ENCODE results near the gene STXBP6.

STXBP6 gene

DNA sequence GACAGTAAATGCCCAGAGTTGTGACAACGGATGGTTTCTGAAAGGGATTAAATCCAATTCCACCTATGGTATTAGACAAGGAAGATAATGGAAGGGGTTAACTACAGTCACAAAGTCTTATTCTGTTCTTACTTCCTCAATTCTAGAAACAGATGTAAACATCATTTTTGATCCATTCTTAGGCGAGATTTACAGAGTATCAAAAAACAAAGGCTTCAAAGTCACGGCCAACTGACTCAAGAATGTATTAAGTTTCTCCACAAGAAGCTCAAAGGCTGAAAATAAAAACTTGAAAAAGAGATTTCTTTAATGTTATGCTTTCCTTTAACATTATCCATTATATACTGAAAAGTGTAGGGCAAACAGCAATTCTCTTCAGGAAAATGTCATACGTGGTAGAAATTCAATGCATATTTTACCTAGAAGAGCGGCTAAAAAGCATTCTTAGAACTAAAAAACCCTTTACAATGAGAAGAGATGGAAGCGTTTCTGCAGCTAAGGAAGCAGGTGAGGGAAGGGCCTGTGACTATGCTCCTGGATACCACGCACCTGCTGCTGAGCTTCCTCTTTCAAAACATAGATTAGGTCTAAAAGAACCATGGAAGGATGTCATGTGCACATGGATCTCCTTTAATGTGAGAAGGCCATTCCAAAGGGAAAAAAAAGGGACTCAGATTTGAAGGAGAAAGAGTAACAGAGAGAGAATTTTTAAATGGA lies 185.8 kb downstream of the STXBP6 start:
- Mint-ChIP-seq H3K27ac (no peak overlapping the region), H3K4me1 (no peaks in the 10 kb centered on the region), H3K9me3 (no peaks in the 10 kb centered on the region), H3K27me3 (no peaks in the 10 kb centered on the region), H3K4me3 (no peak overlapping the region), H3K36me3 (ENCODE audit: low read depth) (no peaks in the 10 kb centered on the region)
- DNase-seq (no peak), ATAC-seq (no peak)

DNA sequence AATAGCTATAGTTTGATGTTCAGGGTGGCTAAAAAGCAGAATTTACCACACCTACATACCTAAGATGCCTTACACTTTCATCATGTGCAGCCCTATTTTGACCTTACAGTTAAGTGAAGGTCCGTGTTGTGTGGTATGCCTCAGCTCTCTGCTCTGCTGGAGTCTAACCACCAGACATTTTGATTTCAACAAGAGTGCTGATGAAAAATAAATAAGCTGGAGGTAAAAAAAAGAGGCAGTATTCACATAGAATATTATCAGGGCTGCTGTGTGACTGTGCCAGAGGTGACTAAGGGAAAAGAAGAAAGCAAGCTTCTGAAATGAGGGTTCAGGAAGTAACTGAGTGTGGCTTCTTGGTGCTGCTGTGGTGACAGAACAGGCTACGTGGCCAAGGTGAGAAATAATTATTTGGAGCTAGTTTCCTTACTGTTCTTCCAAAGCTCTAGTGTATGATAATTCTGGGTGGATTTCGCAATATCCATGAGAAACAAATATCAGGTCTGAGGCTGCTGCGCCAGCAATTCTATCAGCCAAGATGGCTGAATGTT lies 188.8 kb downstream of the STXBP6 start:
- peaks cover 7% of the 10 kb centered on the region for H3K27me3 Mint-ChIP-seq
- no peak for DNase-seq
- no peaks in the 10 kb centered on the region for H3K9me3 Mint-ChIP-seq
- H3K4me3 Mint-ChIP-seq: no peak overlapping the region
- no peaks in the 10 kb centered on the region for H3K4me1 Mint-ChIP-seq
- ATAC-seq: no peak
- no peaks in the 10 kb centered on the region for H3K36me3 Mint-ChIP-seq (ENCODE audit: low read depth)
- H3K27ac Mint-ChIP-seq: no peak overlapping the region

GRCh38 chr14:24859559-24859958 lies 190.4 kb downstream of the STXBP6 start:
- no peaks in the 10 kb centered on the region for H3K36me3 Mint-ChIP-seq (ENCODE audit: low read depth)
- no peaks in the 10 kb centered on the region for H3K9me3 Mint-ChIP-seq
- peaks cover 8% of the 10 kb centered on the region for H3K27me3 Mint-ChIP-seq
- DNase-seq (no peak), ATAC-seq (no peak)
- no peak overlapping the region for H3K27ac Mint-ChIP-seq
- no peak overlapping the region for H3K4me3 Mint-ChIP-seq
- no peaks in the 10 kb centered on the region for H3K4me1 Mint-ChIP-seq

DNA sequence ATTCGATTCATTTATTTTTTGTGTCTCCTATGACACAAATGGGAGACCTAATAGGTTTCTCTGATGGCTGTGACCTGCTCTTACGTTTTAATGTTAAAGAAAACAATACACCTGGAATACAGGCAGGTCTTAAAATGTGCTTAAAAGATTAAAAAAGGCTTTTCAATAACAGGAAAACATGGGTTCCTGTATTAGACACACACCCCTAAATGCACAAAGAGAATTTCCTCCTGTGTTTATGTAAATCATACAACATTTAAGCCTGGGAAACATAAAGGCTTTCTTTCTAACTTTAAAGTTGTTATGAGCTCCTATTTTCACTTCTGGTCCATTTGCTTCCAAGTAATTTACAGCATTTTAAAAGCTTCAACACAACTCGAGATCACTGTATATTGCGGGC lies 191.3 kb downstream of the STXBP6 start:
- H3K4me3 Mint-ChIP-seq: no peak overlapping the region
- H3K4me1 Mint-ChIP-seq: no peaks in the 10 kb centered on the region
- H3K36me3 Mint-ChIP-seq (ENCODE audit: low read depth): no peaks in the 10 kb centered on the region
- no peak overlapping the region for H3K27ac Mint-ChIP-seq
- no peaks in the 10 kb centered on the region for H3K9me3 Mint-ChIP-seq
- no peak for DNase-seq
- H3K27me3 Mint-ChIP-seq: peaks cover 14% of the 10 kb centered on the region
- ATAC-seq: no peak

GRCh38 chr14:24858052-24858451 lies 191.9 kb downstream of the STXBP6 start:
- H3K9me3 Mint-ChIP-seq: no peaks in the 10 kb centered on the region
- no peak overlapping the region for H3K4me3 Mint-ChIP-seq
- peaks cover 15% of the 10 kb centered on the region for H3K27me3 Mint-ChIP-seq
- DNase-seq (no peak), ATAC-seq (no peak)
- H3K4me1 Mint-ChIP-seq: no peaks in the 10 kb centered on the region
- no peak overlapping the region for H3K27ac Mint-ChIP-seq
- no peaks in the 10 kb centered on the region for H3K36me3 Mint-ChIP-seq (ENCODE audit: low read depth)

GRCh38 chr14:24857277-24857676 lies 192.7 kb downstream of the STXBP6 start:
- Mint-ChIP-seq H3K9me3 (no peaks in the 10 kb centered on the region), H3K27ac (no peak overlapping the region), H3K27me3 (peaks cover 15% of the 10 kb centered on the region), H3K4me3 (no peak overlapping the region), H3K4me1 (no peaks in the 10 kb centered on the region), H3K36me3 (ENCODE audit: low read depth) (no peaks in the 10 kb centered on the region)
- DNase-seq (no peak), ATAC-seq (no peak)

DNA sequence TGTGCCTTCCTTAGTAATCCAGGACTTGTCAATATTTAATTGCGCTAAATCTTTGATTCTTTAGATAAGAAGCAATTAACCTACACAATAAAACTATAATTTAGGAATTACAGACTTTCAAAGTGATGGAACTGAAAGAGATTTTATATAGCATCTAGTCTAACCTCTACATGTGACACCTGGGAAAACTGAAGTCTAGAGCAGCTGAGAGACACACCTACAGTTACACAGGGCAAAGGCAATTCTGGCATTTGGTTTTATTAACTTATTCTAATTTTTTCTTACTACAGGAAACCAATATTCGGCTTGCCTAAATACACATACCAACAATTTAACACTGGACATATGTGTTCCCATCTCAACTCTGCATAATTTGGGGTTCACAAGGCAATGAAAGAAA lies 196.5 kb downstream of the STXBP6 start:
- Mint-ChIP-seq H3K4me3 (no peak overlapping the region), H3K27ac (no peak overlapping the region), H3K36me3 (ENCODE audit: low read depth) (no peaks in the 10 kb centered on the region), H3K4me1 (no peaks in the 10 kb centered on the region), H3K27me3 (peaks cover 19% of the 10 kb centered on the region), H3K9me3 (no peaks in the 10 kb centered on the region)
- ATAC-seq (no peak), DNase-seq (no peak)

GRCh38 chr14:24852312-24853060 lies 197.5 kb downstream of the STXBP6 start:
- no peak overlapping the region for H3K27ac Mint-ChIP-seq
- no peak overlapping the region for H3K4me3 Mint-ChIP-seq
- H3K4me1 Mint-ChIP-seq: no peaks in the 10 kb centered on the region
- no peaks in the 10 kb centered on the region for H3K36me3 Mint-ChIP-seq (ENCODE audit: low read depth)
- ATAC-seq: no peak
- no peaks in the 10 kb centered on the region for H3K9me3 Mint-ChIP-seq
- DNase-seq: no peak
- H3K27me3 Mint-ChIP-seq: peaks cover 26% of the 10 kb centered on the region

GRCh38 chr14:24851837-24852236 lies 198.1 kb downstream of the STXBP6 start:
- Mint-ChIP-seq H3K36me3 (ENCODE audit: low read depth) (no peaks in the 10 kb centered on the region), H3K9me3 (no peaks in the 10 kb centered on the region), H3K4me1 (no peaks in the 10 kb centered on the region), H3K4me3 (no peak overlapping the region), H3K27ac (no peak overlapping the region), H3K27me3 (peaks cover 25% of the 10 kb centered on the region)
- DNase-seq: no peak
- no peak for ATAC-seq

GRCh38 chr14:24851406-24851805 lies 198.5 kb downstream of the STXBP6 start:
- Mint-ChIP-seq H3K27ac (no peak overlapping the region), H3K9me3 (no peaks in the 10 kb centered on the region), H3K27me3 (peaks cover 20% of the 10 kb centered on the region), H3K4me3 (no peak overlapping the region), H3K36me3 (ENCODE audit: low read depth) (no peaks in the 10 kb centered on the region), H3K4me1 (no peaks in the 10 kb centered on the region)
- ATAC-seq: no peak
- no peak for DNase-seq

DNA sequence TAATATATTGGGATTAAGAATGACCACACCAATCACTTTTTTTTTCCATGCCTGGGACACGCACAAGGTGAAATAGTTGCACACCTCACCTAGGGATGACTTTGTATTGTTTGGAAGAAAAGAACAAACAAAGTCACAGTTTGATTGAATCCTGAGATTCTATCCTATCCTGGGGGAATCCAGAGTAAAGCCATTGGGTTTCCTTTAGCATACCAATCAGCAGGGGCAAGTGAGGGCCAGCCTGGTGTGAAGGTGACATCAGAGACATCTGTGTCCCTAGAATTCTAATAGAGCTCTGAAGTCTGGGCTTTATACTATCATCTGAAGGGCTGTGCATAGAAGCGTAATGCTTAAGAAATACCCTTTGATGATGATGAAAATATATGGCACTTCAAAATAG lies 199.9 kb downstream of the STXBP6 start:
- Mint-ChIP-seq H3K36me3 (ENCODE audit: low read depth) (no peaks in the 10 kb centered on the region), H3K27ac (no peak overlapping the region), H3K27me3 (peaks cover 23% of the 10 kb centered on the region), H3K9me3 (no peaks in the 10 kb centered on the region), H3K4me3 (no peak overlapping the region), H3K4me1 (no peaks in the 10 kb centered on the region)
- no peak for ATAC-seq
- DNase-seq: no peak

DNA sequence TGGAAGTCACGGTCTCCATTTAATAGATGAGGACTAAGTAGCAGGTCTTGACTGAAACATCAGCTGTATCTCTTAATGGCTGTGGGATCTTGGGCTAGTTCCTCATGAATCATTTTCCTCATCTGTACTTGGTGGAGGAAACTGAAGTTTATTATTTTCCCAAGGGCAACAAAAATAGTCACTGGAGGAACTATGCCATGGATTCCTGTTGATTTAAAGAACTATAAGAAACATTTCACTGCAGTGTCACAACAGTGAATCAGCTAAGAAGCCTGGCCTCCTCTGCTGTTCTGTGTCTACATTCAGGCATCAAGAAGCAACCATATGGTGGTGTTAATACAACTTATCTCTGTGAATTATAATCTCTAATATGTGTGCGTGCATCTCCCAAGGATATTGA lies 200.5 kb downstream of the STXBP6 start:
- peaks cover 25% of the 10 kb centered on the region for H3K27me3 Mint-ChIP-seq
- no peaks in the 10 kb centered on the region for H3K4me1 Mint-ChIP-seq
- ATAC-seq (no peak), DNase-seq (no peak)
- no peak overlapping the region for H3K27ac Mint-ChIP-seq
- H3K36me3 Mint-ChIP-seq (ENCODE audit: low read depth): no peaks in the 10 kb centered on the region
- no peak overlapping the region for H3K4me3 Mint-ChIP-seq
- H3K9me3 Mint-ChIP-seq: no peaks in the 10 kb centered on the region

DNA sequence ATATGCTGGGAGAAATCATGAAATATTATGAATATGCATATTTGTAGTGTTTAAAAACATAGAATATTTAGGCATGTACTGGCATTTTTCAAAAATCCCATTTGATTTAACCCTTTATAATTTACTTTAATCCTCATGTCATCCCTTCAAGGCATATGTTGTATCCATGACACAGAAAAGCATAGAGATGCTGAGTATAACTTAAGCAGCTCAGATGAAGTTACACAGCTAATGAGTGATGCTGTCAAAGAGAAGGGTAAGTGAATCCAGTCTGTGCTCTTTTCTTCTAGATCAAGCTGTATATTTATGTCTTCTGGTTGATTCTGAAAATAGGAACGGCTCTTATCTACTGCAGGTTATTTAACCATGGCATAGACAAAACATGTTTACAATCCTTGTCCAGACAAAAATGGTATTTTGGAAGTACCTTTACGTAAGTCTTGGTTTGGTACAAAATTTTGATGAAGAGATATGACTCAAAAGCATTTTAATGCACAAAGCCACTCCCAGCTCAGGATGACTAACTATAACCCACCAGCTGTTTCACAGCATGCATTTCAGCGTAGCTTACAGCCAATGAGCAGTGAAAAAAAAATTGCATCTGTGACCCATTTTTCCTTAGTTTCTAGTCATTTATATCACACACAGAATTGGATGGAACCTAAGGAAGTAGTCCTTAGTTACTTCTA lies 201.7 kb downstream of the STXBP6 start:
- H3K9me3 Mint-ChIP-seq: no peaks in the 10 kb centered on the region
- no peak overlapping the region for H3K4me3 Mint-ChIP-seq
- no peaks in the 10 kb centered on the region for H3K4me1 Mint-ChIP-seq
- no peaks in the 10 kb centered on the region for H3K36me3 Mint-ChIP-seq (ENCODE audit: low read depth)
- no peak overlapping the region for H3K27ac Mint-ChIP-seq
- no peak for DNase-seq
- ATAC-seq: no peak
- peaks cover 18% of the 10 kb centered on the region for H3K27me3 Mint-ChIP-seq

DNA sequence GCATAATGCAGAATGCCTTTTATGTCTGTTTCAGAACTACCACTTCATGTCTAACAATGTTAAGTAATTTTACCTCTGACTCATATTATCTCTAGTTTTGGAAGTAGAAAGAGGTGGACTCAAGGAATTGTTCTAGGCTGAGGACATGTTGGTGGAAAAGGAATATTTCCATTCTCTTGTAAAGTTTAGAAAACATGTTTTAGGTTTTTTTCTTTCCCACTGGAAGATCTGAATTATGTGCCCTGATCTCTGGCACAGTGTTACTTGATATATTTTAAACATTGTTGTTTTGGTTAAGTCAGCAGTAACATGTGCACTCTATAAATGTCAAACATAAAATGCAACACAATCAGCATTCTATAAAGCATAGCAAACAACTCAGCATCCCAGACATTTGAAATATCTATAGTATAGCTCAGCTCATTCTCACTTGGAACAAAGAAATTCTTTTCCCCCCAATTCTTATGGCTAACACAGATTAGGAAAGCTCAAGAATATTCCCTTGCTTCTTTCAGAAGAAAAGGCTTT lies 202.3 kb downstream of the STXBP6 start:
- Mint-ChIP-seq H3K27ac (no peak overlapping the region), H3K36me3 (ENCODE audit: low read depth) (no peaks in the 10 kb centered on the region), H3K9me3 (no peaks in the 10 kb centered on the region), H3K27me3 (peaks cover 18% of the 10 kb centered on the region), H3K4me3 (no peak overlapping the region), H3K4me1 (no peaks in the 10 kb centered on the region)
- no peak for DNase-seq
- ATAC-seq: no peak

- Mint-ChIP-seq H3K4me3 (no peak overlapping the region), H3K27ac (no peak overlapping the region), H3K27me3 (peaks cover 18% of the 10 kb centered on the region), H3K4me1 (no peaks in the 10 kb centered on the region), H3K9me3 (no peaks in the 10 kb centered on the region), H3K36me3 (ENCODE audit: low read depth) (no peaks in the 10 kb centered on the region)
- DNase-seq (no peak), ATAC-seq (no peak)
Measured at GRCh38 chr14:24846261-24846660, 203.7 kb downstream of the STXBP6 start.

Data from activated naive CD8-positive, alpha-beta T cell treated with anti-CD3 and anti-CD28 coated beads, Interleukin-2, amount 50 U/mL, for 24 hours (primary cell).